T-helper 1 cell treated with Interleukin-12 subunit alpha and Interleukin-12 subunit beta and Interleukin-4 antibody, amounts not matched to agents 30 μg/mL and 1 μg/mL, for 36 hours (primary cell): ENCODE data around the gene CGB1.
A peak's percentile ranks its signal among the peaks of the same experiment; 100 is the strongest.

ENCODE experiments used
- H3K27ac Mint-ChIP-seq: one replicate; pipeline ENCODE4 v1.8.0; 2021; ENCODE audit warnings: mild to moderate bottlenecking, mixed read lengths
- H3K27me3 Mint-ChIP-seq: one replicate; pipeline ENCODE4 v1.8.0; 2021; ENCODE audit warnings: low read depth, mixed read lengths
- H3K36me3 Mint-ChIP-seq: one replicate; pipeline ENCODE4 v1.8.0; 2021; ENCODE audit warnings: low read depth, mixed read lengths
- H3K4me1 Mint-ChIP-seq: one replicate; pipeline ENCODE4 v1.8.0; 2021; ENCODE audit warnings: low read depth, mixed read lengths
- H3K4me3 Mint-ChIP-seq: one replicate; pipeline ENCODE4 v1.8.0; 2021; ENCODE audit warnings: mild to moderate bottlenecking, moderate library complexity, mixed read lengths
- H3K9me3 Mint-ChIP-seq: one replicate; pipeline ENCODE4 v1.8.0; 2021; ENCODE audit warnings: mixed read lengths

CGB1 gene

GRCh38 chr19:49004133-49004532 lies 32.6 kb downstream of the CGB1 start:
- Mint-ChIP-seq H3K27ac (no peak overlapping the region), H3K9me3 (no peaks in the 10 kb centered on the region), H3K27me3 (no peaks in the 10 kb centered on the region), H3K4me1 (peaks cover 7% of the 10 kb centered on the region), H3K4me3 (no peak overlapping the region), H3K36me3 (peaks cover 22% of the 10 kb centered on the region)

- Mint-ChIP-seq H3K27me3 (no peaks in the 10 kb centered on the region), H3K4me3 (no peak overlapping the region), H3K4me1 (peaks cover 21% of the 10 kb centered on the region), H3K27ac (peak overlapping the region; percentile 57), H3K36me3 (peaks cover 19% of the 10 kb centered on the region), H3K9me3 (no peaks in the 10 kb centered on the region)
Observed at GRCh38 chr19:48999481-49000325, 37.0 kb downstream of the CGB1 start.

- Mint-ChIP-seq H3K4me3 (no peak overlapping the region), H3K27me3 (no peaks in the 10 kb centered on the region), H3K27ac (peak overlapping the region; percentile 19), H3K4me1 (peaks cover 27% of the 10 kb centered on the region), H3K9me3 (no peaks in the 10 kb centered on the region), H3K36me3 (peaks cover 15% of the 10 kb centered on the region)
Observed at GRCh38 chr19:48997972-48998371, 38.7 kb downstream of the CGB1 start.

- H3K36me3 Mint-ChIP-seq: peaks cover 13% of the 10 kb centered on the region
- H3K9me3 Mint-ChIP-seq: no peaks in the 10 kb centered on the region
- no peaks in the 10 kb centered on the region for H3K27me3 Mint-ChIP-seq
- H3K4me3 Mint-ChIP-seq: peak overlapping the region; percentile 94
- peaks cover 32% of the 10 kb centered on the region for H3K4me1 Mint-ChIP-seq
- H3K27ac Mint-ChIP-seq: peak overlapping the region; percentile 99
Observed at GRCh38 chr19:48994035-48994386, 42.7 kb downstream of the CGB1 start.

- Mint-ChIP-seq H3K4me3 (peak within 1 kb of the TSS; percentile 94), H3K4me1 (peaks cover 34% of the 10 kb centered on the region), H3K27me3 (no peaks in the 10 kb centered on the region), H3K27ac (peak within 1 kb of the TSS; percentile 99), H3K9me3 (no peaks in the 10 kb centered on the region), H3K36me3 (peaks cover 18% of the 10 kb centered on the region)
Observed at GRCh38 chr19:48993175-48994034, 43.3 kb downstream of the CGB1 start, which contains the start of the genes GYS1 and RUVBL2. TSS of gene GYS1 (minus strand) at chr19:48993309. CDS start at chr19:48993112, 197 bp downstream. TSS of gene RUVBL2 (plus strand) at chr19:48993887. CDS start at chr19:48993912, 25 bp downstream.

- Mint-ChIP-seq H3K9me3 (no peaks in the 10 kb centered on the region), H3K4me3 (peak overlapping the region; percentile 94), H3K4me1 (peaks cover 32% of the 10 kb centered on the region), H3K36me3 (peaks cover 17% of the 10 kb centered on the region), H3K27me3 (no peaks in the 10 kb centered on the region), H3K27ac (peak overlapping the region; percentile 99)
Observed at GRCh38 chr19:48992581-48993174, 44.0 kb downstream of the CGB1 start.

GRCh38 chr19:48991873-48992580 lies 44.7 kb downstream of the CGB1 start:
- no peaks in the 10 kb centered on the region for H3K27me3 Mint-ChIP-seq
- peaks cover 34% of the 10 kb centered on the region for H3K4me1 Mint-ChIP-seq
- H3K9me3 Mint-ChIP-seq: no peaks in the 10 kb centered on the region
- H3K27ac Mint-ChIP-seq: peak overlapping the region; percentile 99
- peaks cover 19% of the 10 kb centered on the region for H3K36me3 Mint-ChIP-seq
- peak overlapping the region; percentile 94 for H3K4me3 Mint-ChIP-seq

- Mint-ChIP-seq H3K4me1 (peaks cover 33% of the 10 kb centered on the region), H3K9me3 (no peaks in the 10 kb centered on the region), H3K36me3 (peaks cover 19% of the 10 kb centered on the region), H3K27ac (peak overlapping the region; percentile 13), H3K4me3 (peak overlapping the region; percentile 45), H3K27me3 (no peaks in the 10 kb centered on the region)
Observed at GRCh38 chr19:48991011-48991609, 45.6 kb downstream of the CGB1 start.

GRCh38 chr19:48990400-48990799 lies 46.3 kb downstream of the CGB1 start:
- Mint-ChIP-seq H3K27me3 (no peaks in the 10 kb centered on the region), H3K4me3 (no peak overlapping the region), H3K9me3 (no peaks in the 10 kb centered on the region), H3K27ac (peak overlapping the region; percentile 2), H3K36me3 (peaks cover 19% of the 10 kb centered on the region), H3K4me1 (peaks cover 33% of the 10 kb centered on the region)

GRCh38 chr19:48989701-48990291 lies 46.9 kb downstream of the CGB1 start:
- peaks cover 27% of the 10 kb centered on the region for H3K4me1 Mint-ChIP-seq
- no peak overlapping the region for H3K4me3 Mint-ChIP-seq
- H3K9me3 Mint-ChIP-seq: no peaks in the 10 kb centered on the region
- H3K27me3 Mint-ChIP-seq: no peaks in the 10 kb centered on the region
- peak overlapping the region; percentile 2 for H3K27ac Mint-ChIP-seq
- peaks cover 22% of the 10 kb centered on the region for H3K36me3 Mint-ChIP-seq

GRCh38 chr19:48988860-48989259 lies 47.8 kb downstream of the CGB1 start:
- H3K36me3 Mint-ChIP-seq: peaks cover 21% of the 10 kb centered on the region
- H3K4me3 Mint-ChIP-seq: no peak overlapping the region
- peaks cover 22% of the 10 kb centered on the region for H3K4me1 Mint-ChIP-seq
- H3K9me3 Mint-ChIP-seq: no peaks in the 10 kb centered on the region
- H3K27me3 Mint-ChIP-seq: no peaks in the 10 kb centered on the region
- H3K27ac Mint-ChIP-seq: no peak overlapping the region

GRCh38 chr19:48988286-48988685 lies 48.4 kb downstream of the CGB1 start:
- Mint-ChIP-seq H3K9me3 (no peaks in the 10 kb centered on the region), H3K36me3 (peaks cover 21% of the 10 kb centered on the region), H3K4me1 (peaks cover 20% of the 10 kb centered on the region), H3K27ac (peak overlapping the region; percentile 10), H3K27me3 (no peaks in the 10 kb centered on the region), H3K4me3 (no peak overlapping the region)

GRCh38 chr19:48987323-48987722 lies 49.4 kb downstream of the CGB1 start:
- Mint-ChIP-seq H3K9me3 (no peaks in the 10 kb centered on the region), H3K36me3 (peaks cover 27% of the 10 kb centered on the region), H3K4me1 (peaks cover 18% of the 10 kb centered on the region), H3K27me3 (no peaks in the 10 kb centered on the region), H3K4me3 (no peak overlapping the region), H3K27ac (no peak overlapping the region)
